ENCODE data around the gene ZNF212. TPM values are rescaled to one million over a fixed set of nuclear protein-coding genes. Genes with fewer than 3 reads are reported as not detected.
"Not testable (repeated sequence)": the region's sequence is repeated elsewhere in the genome, so short reads cannot be mapped to it uniquely, and the experiment has no call there.

ZNF212 gene
- total and polyA plus RNA-seq, 2 donors, result 5.9 to 16.7 TPM

DNA sequence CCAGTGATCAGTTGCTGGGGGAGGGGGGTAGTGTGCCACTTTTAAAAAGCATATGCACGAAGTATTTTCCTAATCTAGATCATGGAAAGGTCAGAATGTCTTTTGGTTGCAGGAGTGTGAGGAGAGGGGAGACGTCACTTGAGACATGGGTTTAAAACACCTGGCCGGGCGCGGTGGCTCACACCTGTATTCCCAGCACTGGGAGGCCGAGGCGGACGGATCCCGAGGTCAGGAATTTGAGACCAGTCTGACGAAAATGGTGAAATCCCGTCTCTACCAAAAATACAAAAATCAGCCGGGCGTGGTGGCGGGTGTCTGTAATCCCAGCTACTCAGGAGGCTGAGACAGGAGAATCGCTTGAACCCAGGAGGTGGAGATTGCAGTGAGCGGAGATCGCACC is 13.1 kb upstream of the ZNF212 start:
- 98% methylated on average over 17 of the region's 17 CpGs for WGBS
- peaks cover 22 to 29% of the 10 kb centered on the region in 2 donors for H3K36me3 ChIP-seq (ENCODE audit: control insufficient read depth in 2 of 2, insufficient read depth in 2 of 2, low read length in 1 of 2)
- H3K4me1 ChIP-seq (ENCODE audit: control insufficient read depth in 2 of 2, insufficient read depth in 2 of 2, low read length in 2 of 2); DNase-seq (ENCODE audit: low read depth in 6 of 9, low spot score in 9 of 9); H3K27me3 ChIP-seq (ENCODE audit: control insufficient read depth in 2 of 2, insufficient read depth in 1 of 2, low read length in 1 of 2); H3K4me3 ChIP-seq (ENCODE audit: low read length in 2 of 2); H3K9me3 ChIP-seq (ENCODE audit: control insufficient read depth in 2 of 2, insufficient read depth in 1 of 2, low read length in 1 of 2); H3K27ac ChIP-seq (ENCODE audit: low read depth in 1 of 2, low read length in 1 of 2): not testable (repeated sequence)

DNA sequence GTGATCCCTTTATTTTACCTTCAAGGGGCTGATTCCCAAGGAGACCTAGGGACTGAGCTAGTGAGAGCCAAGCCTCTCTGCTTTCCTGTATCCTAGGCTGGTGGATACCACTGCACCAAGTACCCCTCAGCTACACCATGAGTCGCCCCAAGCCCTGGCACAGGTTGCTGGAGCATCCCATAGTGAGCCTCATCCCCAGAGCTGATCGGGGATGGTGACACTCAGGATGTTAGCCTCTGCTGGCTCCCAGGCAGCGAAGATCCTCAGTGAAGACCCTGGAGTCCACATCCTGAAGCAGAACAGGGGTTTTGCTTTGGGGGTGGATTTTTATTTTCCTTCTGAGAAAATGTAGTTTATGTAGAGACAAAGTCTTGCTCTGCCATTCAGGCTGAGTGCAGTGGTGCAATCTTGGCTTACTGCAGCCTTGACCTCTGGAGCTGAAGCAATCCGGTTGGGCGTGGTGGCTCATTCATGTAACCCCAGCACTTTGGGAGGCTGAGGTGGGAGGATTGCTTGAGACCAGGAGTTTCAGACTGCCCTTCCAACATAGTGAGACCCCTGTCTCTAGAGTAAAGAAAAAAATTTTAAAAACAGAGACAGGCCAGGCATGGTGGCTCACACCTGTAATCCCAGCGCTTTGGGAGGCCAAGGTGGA is 12.5 kb upstream of the ZNF212 start:
- Histone ChIP-seq H3K4me3 (ENCODE audit: low read length in 2 of 2) (no peak overlapping the region), H3K9me3 (ENCODE audit: control insufficient read depth in 2 of 2, insufficient read depth in 1 of 2, low read length in 1 of 2) (peaks cover 2 to 4% of the 10 kb centered on the region in 2 donors), H3K27me3 (ENCODE audit: control insufficient read depth in 2 of 2, insufficient read depth in 1 of 2, low read length in 1 of 2) (no peaks in the 10 kb centered on the region), H3K36me3 (ENCODE audit: control insufficient read depth in 2 of 2, insufficient read depth in 2 of 2, low read length in 1 of 2) (peaks cover 17 to 29% of the 10 kb centered on the region in 2 donors), H3K27ac (ENCODE audit: low read depth in 1 of 2, low read length in 1 of 2) (no peak overlapping the region), H3K4me1 (ENCODE audit: control insufficient read depth in 2 of 2, insufficient read depth in 2 of 2, low read length in 2 of 2) (no peaks in the 10 kb centered on the region)
- WGBS, result 91% methylated on average over 6 of the region's 6 CpGs
- no peak for DNase-seq (ENCODE audit: low read depth in 6 of 9, low spot score in 9 of 9)

DNA sequence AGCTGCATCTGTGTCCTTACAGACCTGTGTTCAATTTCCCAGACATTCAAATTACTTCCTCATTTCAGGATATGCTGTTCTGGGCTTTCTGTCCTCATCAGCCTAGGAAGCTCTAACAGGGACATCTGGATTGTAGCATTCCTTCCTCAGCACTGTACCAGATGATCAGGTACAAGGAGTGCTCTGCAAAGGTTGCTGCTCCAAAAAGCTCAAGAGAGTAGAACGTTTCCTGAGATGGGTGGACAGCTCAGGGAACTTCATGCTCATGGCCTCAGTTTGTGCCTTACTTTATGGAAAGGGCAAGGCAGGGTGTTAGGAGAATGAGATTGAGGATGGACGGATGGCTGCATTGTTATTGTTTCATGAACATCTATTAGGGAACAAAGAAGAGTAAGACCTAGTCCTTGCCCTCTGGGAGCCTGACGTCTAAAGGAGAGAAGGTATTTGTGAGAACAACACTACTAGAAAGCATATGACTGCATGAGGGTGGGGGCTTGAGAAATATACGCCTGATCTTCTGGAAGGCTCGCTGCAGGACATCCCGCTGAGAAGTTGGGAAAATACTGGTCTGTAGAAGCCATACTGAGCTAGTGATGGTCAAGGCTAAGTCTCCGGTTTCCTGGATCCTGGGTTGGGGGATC is 10.5 kb upstream of the ZNF212 start:
- WGBS, result 68% methylated on average over 7 of the region's 7 CpGs
- Histone ChIP-seq H3K27ac (ENCODE audit: low read depth in 1 of 2, low read length in 1 of 2) (no peak overlapping the region), H3K9me3 (ENCODE audit: control insufficient read depth in 2 of 2, insufficient read depth in 1 of 2, low read length in 1 of 2) (peaks cover 2 to 4% of the 10 kb centered on the region in 2 donors), H3K36me3 (ENCODE audit: control insufficient read depth in 2 of 2, insufficient read depth in 2 of 2, low read length in 1 of 2) (peaks cover 15 to 19% of the 10 kb centered on the region in 2 donors), H3K4me3 (ENCODE audit: low read length in 2 of 2) (no peak overlapping the region), H3K4me1 (ENCODE audit: control insufficient read depth in 2 of 2, insufficient read depth in 2 of 2, low read length in 2 of 2) (no peaks in the 10 kb centered on the region), H3K27me3 (ENCODE audit: control insufficient read depth in 2 of 2, insufficient read depth in 1 of 2, low read length in 1 of 2) (no peaks in the 10 kb centered on the region)
- no peak for DNase-seq (ENCODE audit: low read depth in 6 of 9, low spot score in 9 of 9)

DNA sequence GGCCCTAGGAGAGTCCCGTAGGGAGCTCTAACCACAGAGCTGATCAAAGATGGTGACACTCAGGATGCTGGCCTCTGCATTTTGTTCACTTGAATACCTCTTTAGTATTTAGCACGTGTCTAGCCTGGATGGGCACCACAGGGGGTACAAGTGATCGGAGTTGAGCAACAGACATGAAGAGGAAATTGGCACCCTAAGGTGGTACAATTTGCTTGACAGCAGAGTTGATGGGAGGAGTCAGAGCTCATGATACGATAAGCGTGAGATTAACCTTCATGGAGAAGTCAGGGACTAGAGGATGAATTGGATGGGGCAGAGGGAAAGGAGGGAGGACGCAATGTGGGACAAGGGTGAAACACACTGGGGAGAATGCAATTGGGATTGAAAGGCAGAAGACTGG is 9.9 kb upstream of the ZNF212 start:
- H3K4me1 ChIP-seq (ENCODE audit: control insufficient read depth in 2 of 2, insufficient read depth in 2 of 2, low read length in 2 of 2), result no peaks in the 10 kb centered on the region
- H3K9me3 ChIP-seq (ENCODE audit: control insufficient read depth in 2 of 2, insufficient read depth in 1 of 2, low read length in 1 of 2), result peaks cover 2 to 4% of the 10 kb centered on the region in 2 donors
- no peak for DNase-seq (ENCODE audit: low read depth in 6 of 9, low spot score in 9 of 9)
- WGBS, result 74% methylated on average over 6 of the region's 6 CpGs
- H3K36me3 ChIP-seq (ENCODE audit: control insufficient read depth in 2 of 2, insufficient read depth in 2 of 2, low read length in 1 of 2), result peaks cover 14% of the 10 kb centered on the region in 2 donors
- no peak overlapping the region for H3K27ac ChIP-seq (ENCODE audit: low read depth in 1 of 2, low read length in 1 of 2)
- no peaks in the 10 kb centered on the region for H3K27me3 ChIP-seq (ENCODE audit: control insufficient read depth in 2 of 2, insufficient read depth in 1 of 2, low read length in 1 of 2)
- no peak overlapping the region for H3K4me3 ChIP-seq (ENCODE audit: low read length in 2 of 2)

GRCh38 chr7:149232362-149232761 is 7.1 kb upstream of the ZNF212 start:
- H3K27me3 ChIP-seq (ENCODE audit: control insufficient read depth in 2 of 2, insufficient read depth in 1 of 2, low read length in 1 of 2), result peaks cover 0 to 1% of the 10 kb centered on the region in 2 donors
- DNase-seq (ENCODE audit: low read depth in 6 of 9, low spot score in 9 of 9), result no peak
- no peak overlapping the region for H3K4me3 ChIP-seq (ENCODE audit: low read length in 2 of 2)
- H3K9me3 ChIP-seq (ENCODE audit: control insufficient read depth in 2 of 2, insufficient read depth in 1 of 2, low read length in 1 of 2), result peaks cover 0 to 2% of the 10 kb centered on the region in 2 donors
- 85% methylated on average over 2 of the region's 2 CpGs for WGBS
- H3K36me3 ChIP-seq (ENCODE audit: control insufficient read depth in 2 of 2, insufficient read depth in 2 of 2, low read length in 1 of 2), result no peaks in the 10 kb centered on the region
- H3K4me1 ChIP-seq (ENCODE audit: control insufficient read depth in 2 of 2, insufficient read depth in 2 of 2, low read length in 2 of 2), result no peaks in the 10 kb centered on the region
- H3K27ac ChIP-seq (ENCODE audit: low read depth in 1 of 2, low read length in 1 of 2), result no peak overlapping the region

DNA sequence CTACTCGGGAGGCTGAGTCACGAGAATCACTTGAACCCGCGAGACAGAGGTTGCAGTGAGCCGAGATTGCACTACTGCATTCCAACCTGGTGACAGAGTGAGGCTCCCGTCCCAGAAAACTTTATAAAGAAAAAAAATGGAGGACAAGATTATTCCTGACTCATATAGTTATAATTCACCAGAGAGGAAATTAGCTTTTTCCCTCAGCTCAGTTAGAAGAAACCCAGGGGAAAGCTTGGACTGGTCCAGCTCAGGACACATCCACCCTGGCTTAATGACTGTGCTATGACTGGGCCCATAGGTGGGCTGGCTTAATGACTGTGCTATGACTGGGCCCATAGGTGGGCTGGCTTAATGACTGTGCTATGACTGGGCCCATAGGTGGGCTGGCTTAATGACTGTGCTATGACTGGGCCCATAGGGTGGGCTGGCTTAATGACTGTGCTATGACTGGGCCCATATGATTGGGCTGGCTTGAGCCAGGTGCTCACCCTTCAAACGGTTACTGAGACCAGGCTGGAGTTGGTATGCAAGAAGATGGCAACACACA is 5.7 kb upstream of the ZNF212 start:
- H3K27me3 ChIP-seq (ENCODE audit: control insufficient read depth in 2 of 2, insufficient read depth in 1 of 2, low read length in 1 of 2); H3K27ac ChIP-seq (ENCODE audit: low read depth in 1 of 2, low read length in 1 of 2); H3K4me3 ChIP-seq (ENCODE audit: low read length in 2 of 2); H3K9me3 ChIP-seq (ENCODE audit: control insufficient read depth in 2 of 2, insufficient read depth in 1 of 2, low read length in 1 of 2); DNase-seq (ENCODE audit: low read depth in 6 of 9, low spot score in 9 of 9); H3K4me1 ChIP-seq (ENCODE audit: control insufficient read depth in 2 of 2, insufficient read depth in 2 of 2, low read length in 2 of 2); H3K36me3 ChIP-seq (ENCODE audit: control insufficient read depth in 2 of 2, insufficient read depth in 2 of 2, low read length in 1 of 2): not testable (repeated sequence)
- WGBS, result 88% methylated on average over 7 of the region's 7 CpGs

GRCh38 chr7:149237502-149237901 is 1.9 kb upstream of the ZNF212 start:
- H3K27ac ChIP-seq (ENCODE audit: low read depth in 1 of 2, low read length in 1 of 2), result no peak overlapping the region
- WGBS, result 90% methylated on average over 7 of the region's 7 CpGs
- H3K27me3 ChIP-seq (ENCODE audit: control insufficient read depth in 2 of 2, insufficient read depth in 1 of 2, low read length in 1 of 2), result peaks cover 0 to 3% of the 10 kb centered on the region in 2 donors
- H3K4me3 ChIP-seq (ENCODE audit: low read length in 2 of 2), result no peak overlapping the region
- H3K4me1 ChIP-seq (ENCODE audit: control insufficient read depth in 2 of 2, insufficient read depth in 2 of 2, low read length in 2 of 2), result peaks cover 14 to 15% of the 10 kb centered on the region in 2 donors
- H3K36me3 ChIP-seq (ENCODE audit: control insufficient read depth in 2 of 2, insufficient read depth in 2 of 2, low read length in 1 of 2), result no peaks in the 10 kb centered on the region
- DNase-seq (ENCODE audit: low read depth in 6 of 9, low spot score in 9 of 9), result no peak
- peaks cover 0 to 2% of the 10 kb centered on the region in 2 donors for H3K9me3 ChIP-seq (ENCODE audit: control insufficient read depth in 2 of 2, insufficient read depth in 1 of 2, low read length in 1 of 2)

DNA sequence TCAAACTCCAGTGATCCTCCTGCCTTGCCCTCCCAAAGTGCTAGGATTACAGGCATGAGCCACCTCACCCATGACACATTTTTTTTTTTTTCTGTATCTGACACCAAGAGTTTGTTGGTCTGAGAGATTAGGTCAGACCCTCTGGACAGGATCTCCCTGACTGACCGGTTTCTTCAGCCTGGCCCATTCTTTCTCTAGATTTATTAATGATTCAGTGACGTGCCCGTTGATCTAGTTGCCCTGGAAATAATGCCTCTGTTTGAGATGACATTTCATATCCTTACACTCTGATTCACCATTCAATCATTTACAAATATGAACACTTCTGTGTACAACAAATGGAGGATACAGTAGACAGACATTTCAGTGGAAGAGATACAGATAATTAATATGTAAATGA is 1.4 kb upstream of the ZNF212 start:
- no peak for DNase-seq (ENCODE audit: low read depth in 6 of 9, low spot score in 9 of 9)
- no peak overlapping the region for H3K4me3 ChIP-seq (ENCODE audit: low read length in 2 of 2)

DNA sequence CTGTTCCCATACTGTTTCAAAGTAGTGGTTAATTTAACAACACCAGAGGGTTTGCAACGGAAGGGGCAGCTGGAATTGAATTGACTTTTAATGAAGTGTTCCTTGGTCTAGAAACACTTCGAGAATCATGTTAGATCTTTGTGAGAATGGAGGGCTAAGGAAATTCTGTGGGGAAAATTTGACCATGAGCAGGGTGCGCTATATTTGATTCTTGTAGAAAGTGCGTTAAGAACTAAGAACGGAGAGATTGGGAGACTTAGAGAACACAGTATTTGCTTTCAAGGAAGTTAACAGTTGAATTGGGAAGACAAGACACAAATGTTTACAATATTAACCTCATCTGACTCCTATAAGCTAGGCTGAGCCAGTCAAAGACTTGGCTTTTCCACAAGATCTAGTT is 1.2 kb downstream of the ZNF212 start:
- WGBS, result 88% methylated on average over 5 of the region's 5 CpGs
- Histone ChIP-seq H3K36me3 (ENCODE audit: control insufficient read depth in 2 of 2, insufficient read depth in 2 of 2, low read length in 1 of 2) (no peaks in the 10 kb centered on the region), H3K4me1 (ENCODE audit: control insufficient read depth in 2 of 2, insufficient read depth in 2 of 2, low read length in 2 of 2) (peaks cover 14 to 15% of the 10 kb centered on the region in 2 donors), H3K27ac (ENCODE audit: low read depth in 1 of 2, low read length in 1 of 2) (no peak overlapping the region), H3K9me3 (ENCODE audit: control insufficient read depth in 2 of 2, insufficient read depth in 1 of 2, low read length in 1 of 2) (peaks cover 0 to 6% of the 10 kb centered on the region in 2 donors), H3K27me3 (ENCODE audit: control insufficient read depth in 2 of 2, insufficient read depth in 1 of 2, low read length in 1 of 2) (peaks cover 0 to 3% of the 10 kb centered on the region in 2 donors), H3K4me3 (ENCODE audit: low read length in 2 of 2) (peak overlapping the region; percentile 90 to 98)
- no peak for DNase-seq (ENCODE audit: low read depth in 6 of 9, low spot score in 9 of 9)

More for the DNA sequence above, 1.4 kb upstream of the ZNF212 start:
- Histone ChIP-seq H3K4me1 (ENCODE audit: control insufficient read depth in 2 of 2, insufficient read depth in 2 of 2, low read length in 2 of 2) (peaks cover 14 to 15% of the 10 kb centered on the region in 2 donors), H3K36me3 (ENCODE audit: control insufficient read depth in 2 of 2, insufficient read depth in 2 of 2, low read length in 1 of 2) (no peaks in the 10 kb centered on the region), H3K9me3 (ENCODE audit: control insufficient read depth in 2 of 2, insufficient read depth in 1 of 2, low read length in 1 of 2) (peaks cover 2% of the 10 kb centered on the region in 2 donors), H3K27ac (ENCODE audit: low read depth in 1 of 2, low read length in 1 of 2) (no peak overlapping the region), H3K27me3 (ENCODE audit: control insufficient read depth in 2 of 2, insufficient read depth in 1 of 2, low read length in 1 of 2) (peaks cover 0 to 3% of the 10 kb centered on the region in 2 donors)
- 97% methylated on average over 3 of the region's 3 CpGs for WGBS

All from thymus (tissue), 11 donors.